Neural progenitor cell (in vitro differentiated cells): ENCODE results near the gene TRMT1.

ENCODE experiments used
- EZH2 ChIP-seq: fragments of 200-600 bp; sonication (generic); IDR thresholded peaks from 2 replicates; pipeline ENCODE4 v1.6.1; 2017; ENCODE audit warnings: antibody characterized with exemption, mild to moderate bottlenecking, moderate library complexity
- EZH2phosphoT487 ChIP-seq: fragments of 200-600 bp; sonication (generic); IDR thresholded peaks from 2 replicates; pipeline ENCODE4 v1.6.1; 2017; ENCODE audit warnings: antibody characterized with exemption
- TF ChIP-seq, protein P1 (sequence below): fragments of 200-600 bp; sonication (generic); IDR thresholded peaks from 2 replicates; pipeline ENCODE4 v1.5.1; 2017; ENCODE audit warnings: antibody characterized with exemption, mild to moderate bottlenecking

- TF ChIP-seq EZH2 (no peak), EZH2phosphoT487 (no peak)
- TF ChIP-seq, protein P1, sequence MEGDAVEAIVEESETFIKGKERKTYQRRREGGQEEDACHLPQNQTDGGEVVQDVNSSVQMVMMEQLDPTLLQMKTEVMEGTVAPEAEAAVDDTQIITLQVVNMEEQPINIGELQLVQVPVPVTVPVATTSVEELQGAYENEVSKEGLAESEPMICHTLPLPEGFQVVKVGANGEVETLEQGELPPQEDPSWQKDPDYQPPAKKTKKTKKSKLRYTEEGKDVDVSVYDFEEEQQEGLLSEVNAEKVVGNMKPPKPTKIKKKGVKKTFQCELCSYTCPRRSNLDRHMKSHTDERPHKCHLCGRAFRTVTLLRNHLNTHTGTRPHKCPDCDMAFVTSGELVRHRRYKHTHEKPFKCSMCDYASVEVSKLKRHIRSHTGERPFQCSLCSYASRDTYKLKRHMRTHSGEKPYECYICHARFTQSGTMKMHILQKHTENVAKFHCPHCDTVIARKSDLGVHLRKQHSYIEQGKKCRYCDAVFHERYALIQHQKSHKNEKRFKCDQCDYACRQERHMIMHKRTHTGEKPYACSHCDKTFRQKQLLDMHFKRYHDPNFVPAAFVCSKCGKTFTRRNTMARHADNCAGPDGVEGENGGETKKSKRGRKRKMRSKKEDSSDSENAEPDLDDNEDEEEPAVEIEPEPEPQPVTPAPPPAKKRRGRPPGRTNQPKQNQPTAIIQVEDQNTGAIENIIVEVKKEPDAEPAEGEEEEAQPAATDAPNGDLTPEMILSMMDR: no peak
These were observed 14.4 kb upstream of the TRMT1 start for GRCh38 chr19:13130886-13131490.
